ENCODE measurements around the gene KCNJ9. TPM values are rescaled to one million over a fixed set of nuclear protein-coding genes. Genes with fewer than 3 reads are reported as not detected.

KCNJ9 gene
- total RNA-seq, 1 experiment from 2014 or later = not detected

GRCh38 chr1:160084771-160085321 is 3.5 kb downstream of the KCNJ9 start:
- CTCF ChIA-PET = interaction anchor here (1.4 to 1.9 kb wide), 3 partner anchors 14 to 207 kb away, joined by 4 to 10 read pairs (median 6); partner anchors contain the start of genes IGSF8 and KCNJ10
- intact Hi-C loops (cut with micrococcal nuclease; ENCODE audit: unreplicated experiment) = loop anchor here (10.0 kb wide), 1 partner anchor 150 kb away; no protein-coding TSS in a partner anchor
- Mint-ChIP-seq H3K27me3 (ENCODE audit: unreplicated experiment) (peaks cover 36% of the 10 kb centered on the region), H3K9me3 (ENCODE audit: low read depth, unreplicated experiment) (no peaks in the 10 kb centered on the region), H3K36me3 (ENCODE audit: insufficient read depth, unreplicated experiment) (no peaks in the 10 kb centered on the region), H3K4me1 (ENCODE audit: low read depth, unreplicated experiment) (peaks cover 9% of the 10 kb centered on the region), H3K4me3 (ENCODE audit: low read depth, unreplicated experiment) (no peak overlapping the region), H3K27ac (ENCODE audit: unreplicated experiment) (no peak overlapping the region)
- TF ChIP-seq CTCF (IDR thresholded peaks at IDR 0.05; ENCODE audit: unreplicated experiment) = no peak
- BruUV-seq (replicated peaks) = no TSS peak
- no peak for DNase-seq

GRCh38 chr1:160085686-160086455 is 4.5 kb downstream of the KCNJ9 start:
- peaks cover 26% of the 10 kb centered on the region for H3K27me3 Mint-ChIP-seq (ENCODE audit: unreplicated experiment)

GRCh38 chr1:160086456-160086892 is 5.1 kb downstream of the KCNJ9 start:
- Mint-ChIP-seq H3K27ac (ENCODE audit: unreplicated experiment) (no peak overlapping the region), H3K36me3 (ENCODE audit: insufficient read depth, unreplicated experiment) (no peaks in the 10 kb centered on the region), H3K4me3 (ENCODE audit: low read depth, unreplicated experiment) (no peak overlapping the region), H3K4me1 (ENCODE audit: low read depth, unreplicated experiment) (no peaks in the 10 kb centered on the region), H3K9me3 (ENCODE audit: low read depth, unreplicated experiment) (no peaks in the 10 kb centered on the region), H3K27me3 (ENCODE audit: unreplicated experiment) (peaks cover 19% of the 10 kb centered on the region)
- no peak for TF ChIP-seq CTCF (IDR thresholded peaks at IDR 0.05; ENCODE audit: unreplicated experiment)
- DNase-seq = no peak
- CTCF ChIA-PET = interaction anchor here (1.0 to 1.6 kb wide), 5 partner anchors 8 to 165 kb away, joined by 3 to 11 read pairs (median 4); no protein-coding TSS in a partner anchor
- intact Hi-C loops (cut with micrococcal nuclease; ENCODE audit: unreplicated experiment) = loop anchor here (10.0 kb wide), 1 partner anchor 152 kb away; no protein-coding TSS in a partner anchor
- no TSS peak for BruUV-seq (replicated peaks)

More at GRCh38 chr1:160085686-160086455, 4.5 kb downstream of the KCNJ9 start:
- H3K4me3 Mint-ChIP-seq (ENCODE audit: low read depth, unreplicated experiment) = no peak overlapping the region
- TF ChIP-seq CTCF (IDR thresholded peaks at IDR 0.05; ENCODE audit: unreplicated experiment) = peak; percentile 83
- no peaks in the 10 kb centered on the region for H3K9me3 Mint-ChIP-seq (ENCODE audit: low read depth, unreplicated experiment)
- H3K4me1 Mint-ChIP-seq (ENCODE audit: low read depth, unreplicated experiment) = peaks cover 4% of the 10 kb centered on the region
- CTCF ChIA-PET = interaction anchor here (0.5 to 1.9 kb wide), 13 partner anchors 7 to 291 kb away, joined by 3 to 11 read pairs (median 4); partner anchors contain the start of genes DCAF8, IGSF8 and KCNJ10
- peak; percentile 84 for DNase-seq
- no peak overlapping the region for H3K27ac Mint-ChIP-seq (ENCODE audit: unreplicated experiment)
- intact Hi-C loops (cut with micrococcal nuclease; ENCODE audit: unreplicated experiment) = loop anchor here (10.0 kb wide), 1 partner anchor 151 kb away; no protein-coding TSS in a partner anchor
- BruUV-seq (replicated peaks) = no TSS peak
- H3K36me3 Mint-ChIP-seq (ENCODE audit: insufficient read depth, unreplicated experiment) = no peaks in the 10 kb centered on the region

GRCh38 chr1:160087118-160087662 is 5.9 kb downstream of the KCNJ9 start:
- no peak for TF ChIP-seq CTCF (IDR thresholded peaks at IDR 0.05; ENCODE audit: unreplicated experiment)
- intact Hi-C loops (cut with micrococcal nuclease; ENCODE audit: unreplicated experiment) = loop anchor here (10.0 kb wide), 1 partner anchor 152 kb away; no protein-coding TSS in a partner anchor
- H3K27me3 Mint-ChIP-seq (ENCODE audit: unreplicated experiment) = peaks cover 12% of the 10 kb centered on the region
- CTCF ChIA-PET = interaction anchor here (1.0 to 1.6 kb wide), 3 partner anchors 9 to 165 kb away, joined by 3 to 11 read pairs (median 4); no protein-coding TSS in a partner anchor
- no peak overlapping the region for H3K27ac Mint-ChIP-seq (ENCODE audit: unreplicated experiment)
- no peaks in the 10 kb centered on the region for H3K36me3 Mint-ChIP-seq (ENCODE audit: insufficient read depth, unreplicated experiment)
- no TSS peak for BruUV-seq (replicated peaks)
- no peak overlapping the region for H3K4me3 Mint-ChIP-seq (ENCODE audit: low read depth, unreplicated experiment)
- no peaks in the 10 kb centered on the region for H3K4me1 Mint-ChIP-seq (ENCODE audit: low read depth, unreplicated experiment)
- DNase-seq = no peak
- no peaks in the 10 kb centered on the region for H3K9me3 Mint-ChIP-seq (ENCODE audit: low read depth, unreplicated experiment)

Measured in Calu3 (cell line).